H9 (cell line): ENCODE measurements around the gene MAGI1. TPM values are rescaled to one million over a fixed set of nuclear protein-coding genes. Genes with fewer than 3 reads are reported as not detected.

Source experiments
- DNase-seq: peaks from one replicate; pipeline ENCODE4 v3.0.0-alpha.2; 2017
- H2AFZ ChIP-seq: one replicate; pipeline ENCODE4 v1.6.1; 2013; ENCODE audit warnings: mild to moderate bottlenecking, low read length, control low read depth, moderate library complexity
- H2AK5ac ChIP-seq: 2 replicates; pipeline ENCODE4 v1.6.1; 2013; ENCODE audit warnings: low read length, control low read depth, mixed read lengths; ENCODE audit not compliant: insufficient read length
- H2BK120ac ChIP-seq: one replicate; pipeline ENCODE4 v1.6.1; 2013; ENCODE audit warnings: low read depth, mild to moderate bottlenecking, low read length, control low read depth, inconsistent platforms; ENCODE audit not compliant: poor library complexity, severe bottlenecking
- H2BK12ac ChIP-seq: 2 replicates; pipeline ENCODE4 v1.6.1; 2013; ENCODE audit warnings: low read length, control low read depth, mixed read lengths, low read depth; ENCODE audit not compliant: insufficient read length
- H2BK15ac ChIP-seq: 2 replicates; pipeline ENCODE4 v1.6.1; 2013; ENCODE audit warnings: low read depth, low read length, control low read depth
- H2BK20ac ChIP-seq: one replicate; pipeline ENCODE4 v1.6.1; 2013; ENCODE audit warnings: low read depth, mild to moderate bottlenecking, low read length, control low read depth, inconsistent platforms; ENCODE audit not compliant: poor library complexity, severe bottlenecking
- H2BK5ac ChIP-seq: 2 replicates; pipeline ENCODE4 v1.6.1; 2013; ENCODE audit warnings: low read length, control low read depth, mixed read lengths; ENCODE audit not compliant: insufficient read length
- H3K14ac ChIP-seq: 2 replicates; pipeline ENCODE4 v1.6.1; 2013; ENCODE audit warnings: low read length, control low read depth; ENCODE audit not compliant: insufficient read depth
- H3K18ac ChIP-seq: 2 replicates; pipeline ENCODE4 v1.6.1; 2013; ENCODE audit warnings: low read depth, mild to moderate bottlenecking, mixed read lengths, low read length, control low read depth; ENCODE audit not compliant: insufficient read length
- H3K23ac ChIP-seq: 2 replicates; pipeline ENCODE4 v1.6.1; 2013; ENCODE audit warnings: low read length, control low read depth, mixed read lengths, low read depth; ENCODE audit not compliant: insufficient read length
- H3K23me2 ChIP-seq: 2 replicates; pipeline ENCODE4 v1.6.1; 2013; ENCODE audit warnings: low read depth, mild to moderate bottlenecking, mixed read lengths, low read length, control low read depth; ENCODE audit not compliant: insufficient read length, poor library complexity, severe bottlenecking
- H3K27ac ChIP-seq: 2 replicates; pipeline ENCODE4 v1.5.1; 2013; ENCODE audit warnings: low read length, control low read depth, mixed read lengths, low read depth; ENCODE audit not compliant: insufficient read length
- H3K27me3 ChIP-seq: 2 replicates; pipeline ENCODE4 v1.6.1; 2013; ENCODE audit warnings: low read length, control low read depth, inconsistent platforms; ENCODE audit not compliant: insufficient read depth
- H3K4ac ChIP-seq: 2 replicates; pipeline ENCODE4 v1.6.1; 2013; ENCODE audit warnings: low read depth, mild to moderate bottlenecking, control low read depth, inconsistent platforms, low read length, moderate library complexity
- H3K4me1 ChIP-seq: 2 replicates; pipeline ENCODE4 v1.6.1; 2013; ENCODE audit warnings: low read length, control low read depth, inconsistent platforms; ENCODE audit not compliant: insufficient read depth
- H3K4me2 ChIP-seq: 2 replicates; pipeline ENCODE4 v1.6.1; 2013; ENCODE audit warnings: low read length, control low read depth, mixed read lengths; ENCODE audit not compliant: insufficient read length, insufficient read depth
- H3K56ac ChIP-seq: 2 replicates; pipeline ENCODE4 v1.6.1; 2013; ENCODE audit warnings: low read depth, mild to moderate bottlenecking, mixed read lengths, low read length, control low read depth; ENCODE audit not compliant: insufficient read length
- H3K79me1 ChIP-seq: 2 replicates; pipeline ENCODE4 v1.6.1; 2013; ENCODE audit warnings: low read depth, mild to moderate bottlenecking, moderate library complexity, low read length, control low read depth, inconsistent platforms; ENCODE audit not compliant: insufficient read depth, poor library complexity, severe bottlenecking
- H3K79me2 ChIP-seq: 2 replicates; pipeline ENCODE4 v1.6.1; 2013; ENCODE audit warnings: low read length, control low read depth, inconsistent platforms; ENCODE audit not compliant: insufficient read depth
- H3K9ac ChIP-seq: 2 replicates; pipeline ENCODE4 v1.6.1; 2013; ENCODE audit warnings: low read length, control low read depth, mixed read lengths; ENCODE audit not compliant: insufficient read length; ENCODE audit errors: extremely low read depth
- H3K9me3 ChIP-seq: one replicate; pipeline ENCODE4 v1.6.1; 2013; ENCODE audit warnings: low read depth, low read length, inconsistent platforms; ENCODE audit not compliant: control insufficient read depth
- H3T11ph ChIP-seq: one replicate; pipeline ENCODE4 v1.6.1; 2013; ENCODE audit warnings: mild to moderate bottlenecking, low read length, control low read depth, inconsistent platforms
- H4K20me1 ChIP-seq: one replicate; pipeline ENCODE4 v1.6.1; 2013; ENCODE audit not compliant: control insufficient read depth, insufficient read length, insufficient read depth
- H4K5ac ChIP-seq: 2 replicates; pipeline ENCODE4 v1.6.1; 2013; ENCODE audit warnings: low read depth, mild to moderate bottlenecking, mixed read lengths, low read length, control low read depth; ENCODE audit not compliant: insufficient read length
- H4K8ac ChIP-seq: replicated peaks from 2 replicates; pipeline ENCODE4 v1.6.1; 2013; ENCODE audit warnings: low read length, control low read depth, mixed read lengths, low read depth; ENCODE audit not compliant: insufficient read length
- H4K91ac ChIP-seq: 2 replicates; pipeline ENCODE4 v1.6.1; 2013; ENCODE audit warnings: low read depth, mild to moderate bottlenecking, moderate library complexity, mixed read lengths, low read length, control low read depth; ENCODE audit not compliant: insufficient read length
- H3K27ac Mint-ChIP-seq, 3 experiments: 2 replicates in 2 of 3; 3 replicates in 1 of 3; pipeline ENCODE4 v1.8.0; 2020 to 2021; ENCODE audit warnings: mixed read lengths in 3 of 3, mild to moderate bottlenecking in 1 of 3, moderate library complexity in 1 of 3
- H3K27me3 Mint-ChIP-seq: 2 replicates; pipeline ENCODE4 v1.8.0; 2021; ENCODE audit warnings: low read depth, mild to moderate bottlenecking, moderate library complexity, mixed read lengths
- H3K36me3 Mint-ChIP-seq, 3 experiments: 2 replicates in 2 of 3; 3 replicates in 1 of 3; pipeline ENCODE4 v1.8.0; 2020 to 2021; ENCODE audit warnings: low read depth in 3 of 3, mixed read lengths in 3 of 3; ENCODE audit not compliant: insufficient read depth in 1 of 3
- H3K4me1 Mint-ChIP-seq, 2 experiments: 2 replicates each; pipeline ENCODE4 v1.8.0; 2020; ENCODE audit warnings: mixed read lengths in 2 of 2
- H3K4me3 Mint-ChIP-seq, 2 experiments: 2 replicates in 1 of 2; 3 replicates in 1 of 2; pipeline ENCODE4 v1.8.0; 2020 to 2021; ENCODE audit warnings: mild to moderate bottlenecking in 2 of 2, mixed read lengths in 2 of 2, moderate library complexity in 1 of 2
- H3K9me3 Mint-ChIP-seq, 2 experiments: 2 replicates in 1 of 2; 3 replicates in 1 of 2; pipeline ENCODE4 v1.8.0; 2020; ENCODE audit warnings: mild to moderate bottlenecking in 2 of 2, mixed read lengths in 2 of 2, moderate library complexity in 1 of 2
- WGBS: extraction: QIAGEN DNeasy Blood & Tissue Kit; methylation state at CpG from one replicate; pipeline ENCODE4 v1.1.7; 2013; ENCODE audit warnings: missing lambda C conversion rate, low lambda C conversion rate, mixed read lengths; ENCODE audit not compliant: insufficient read length; ENCODE audit errors: extremely low coverage; 5-methylcytosine and 5-hydroxymethylcytosine counted together
- total RNA-seq: library from RNA; stranded (reverse); gene quantifications from 2 replicates; pipeline ENCODE4 v1.2.1, GENCODE V29; 2021
- TF ChIP-seq, protein P1 (sequence below): fragments of 200-600 bp; sonication (generic); conservative IDR thresholded peaks from 3 replicates; pipeline ENCODE4 v1.8.0; 2021; ENCODE audit warnings: antibody characterized with exemption, mild to moderate bottlenecking

MAGI1 gene
- total RNA-seq, 1 experiment from 2014 or later, result 65.7 TPM

DNA sequence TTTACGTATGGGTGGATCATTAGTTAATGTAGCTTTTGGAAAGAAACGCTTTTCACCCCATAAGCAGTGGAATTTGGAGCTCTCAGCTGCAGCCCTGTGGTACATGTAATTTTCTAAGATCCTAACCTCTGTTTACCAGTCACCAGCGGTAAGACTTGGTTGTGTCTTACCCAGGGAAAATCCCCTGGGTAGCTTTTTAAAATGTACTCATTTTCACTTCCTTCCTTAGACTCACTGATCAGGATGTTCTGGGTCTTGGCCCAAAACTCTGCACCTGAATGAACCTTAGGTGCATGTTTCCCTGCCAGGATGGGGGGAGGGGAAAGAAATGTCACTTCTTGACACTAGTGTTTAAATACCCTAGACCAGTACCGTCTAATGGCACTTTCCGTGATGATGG is 605.2 kb downstream of the MAGI1 start:
- Mint-ChIP-seq H3K36me3 (peaks cover 37 to 68% (median 60%) of the 10 kb centered on the region in 3 experiments; a peak in 6 of 7 replicates), H3K27ac (no peak overlapping the region; a peak in 1 of 7 replicates), H3K4me1 (no peaks in the 10 kb centered on the region), H3K4me3 (no peak overlapping the region), H3K27me3 (no peaks in the 10 kb centered on the region), H3K9me3 (no peaks in the 10 kb centered on the region)
- no peak overlapping the region for H4K5ac ChIP-seq
- no peak for DNase-seq
- no peak overlapping the region for H3K9ac ChIP-seq
- no peak overlapping the region for H2BK20ac ChIP-seq
- H4K8ac ChIP-seq, result no peak overlapping the region
- no peak overlapping the region for H2BK120ac ChIP-seq
- no peaks in the 10 kb centered on the region for H3K79me1 ChIP-seq
- H3K18ac ChIP-seq, result no peak overlapping the region
- H4K20me1 ChIP-seq, result no peaks in the 10 kb centered on the region
- no CpG with 5 or more reads among the region's 5 CpGs for WGBS
- no peaks in the 10 kb centered on the region for H3K79me2 ChIP-seq
- no peak overlapping the region for H3K56ac ChIP-seq
- H3K23ac ChIP-seq, result no peak overlapping the region
- no peak overlapping the region for H3K14ac ChIP-seq
- no peaks in the 10 kb centered on the region for H3K4me1 ChIP-seq
- H3K9me3 ChIP-seq, result no peaks in the 10 kb centered on the region
- no peak overlapping the region for H3K4ac ChIP-seq
- no peak overlapping the region for H2BK5ac ChIP-seq
- TF ChIP-seq, protein P1, sequence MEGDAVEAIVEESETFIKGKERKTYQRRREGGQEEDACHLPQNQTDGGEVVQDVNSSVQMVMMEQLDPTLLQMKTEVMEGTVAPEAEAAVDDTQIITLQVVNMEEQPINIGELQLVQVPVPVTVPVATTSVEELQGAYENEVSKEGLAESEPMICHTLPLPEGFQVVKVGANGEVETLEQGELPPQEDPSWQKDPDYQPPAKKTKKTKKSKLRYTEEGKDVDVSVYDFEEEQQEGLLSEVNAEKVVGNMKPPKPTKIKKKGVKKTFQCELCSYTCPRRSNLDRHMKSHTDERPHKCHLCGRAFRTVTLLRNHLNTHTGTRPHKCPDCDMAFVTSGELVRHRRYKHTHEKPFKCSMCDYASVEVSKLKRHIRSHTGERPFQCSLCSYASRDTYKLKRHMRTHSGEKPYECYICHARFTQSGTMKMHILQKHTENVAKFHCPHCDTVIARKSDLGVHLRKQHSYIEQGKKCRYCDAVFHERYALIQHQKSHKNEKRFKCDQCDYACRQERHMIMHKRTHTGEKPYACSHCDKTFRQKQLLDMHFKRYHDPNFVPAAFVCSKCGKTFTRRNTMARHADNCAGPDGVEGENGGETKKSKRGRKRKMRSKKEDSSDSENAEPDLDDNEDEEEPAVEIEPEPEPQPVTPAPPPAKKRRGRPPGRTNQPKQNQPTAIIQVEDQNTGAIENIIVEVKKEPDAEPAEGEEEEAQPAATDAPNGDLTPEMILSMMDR, result no peak
- H2BK15ac ChIP-seq, result no peak overlapping the region
- no peak overlapping the region for H3K27ac ChIP-seq
- no peak overlapping the region for H2AFZ ChIP-seq
- H3K27me3 ChIP-seq, result no peaks in the 10 kb centered on the region
- no peak overlapping the region for H2BK12ac ChIP-seq
- no peak overlapping the region for H4K91ac ChIP-seq
- H3T11ph ChIP-seq, result no peak overlapping the region
- H3K4me2 ChIP-seq, result no peak overlapping the region
- no peaks in the 10 kb centered on the region for H3K23me2 ChIP-seq
- H2AK5ac ChIP-seq, result no peak overlapping the region
